ENCODE results near the gene CSK. TPM values are rescaled to one million over a fixed set of nuclear protein-coding genes. Genes with fewer than 3 reads are reported as not detected.

Gene CSK
- total and polyA plus RNA-seq, 3 donors from 2014 or later: 41.5 to 45.6 (median 43.1) TPM

- WGBS, 2 donors: 84 to 87% methylated on average over 7 to 12 of the region's 12 CpGs
- Histone ChIP-seq H3K27ac (no peak overlapping the region), H3K4me3 (no peak overlapping the region), H3K9me3 (no peaks in the 10 kb centered on the region), H3K4me1 (peaks cover 22% of the 10 kb centered on the region), H3K36me3 (ENCODE audit: low read depth, missing control alignments) (no peaks in the 10 kb centered on the region), H3K27me3 (no peaks in the 10 kb centered on the region)
- DNase-seq: no peak
- intact Hi-C loops (cut with DNase I; ENCODE audit: low total_unique reads): no loop called here
- TF ChIP-seq POLR2A (IDR thresholded peaks at IDR 0.05) (no peak), CTCF (IDR thresholded peaks at IDR 0.05) (no peak)
These were observed 10.5 kb downstream of the CSK start for GRCh38 chr15:74792227-74793016.

GRCh38 chr15:74793135-74794028 is 11.5 kb downstream of the CSK start:
- H3K36me3 ChIP-seq (ENCODE audit: low read depth, missing control alignments): no peaks in the 10 kb centered on the region
- TF ChIP-seq POLR2A (IDR thresholded peaks at IDR 0.05) (no peak), CTCF (IDR thresholded peaks at IDR 0.05) (no peak)
- no peak overlapping the region for H3K27ac ChIP-seq
- H3K4me1 ChIP-seq: peaks cover 17% of the 10 kb centered on the region
- DNase-seq: no peak
- H3K27me3 ChIP-seq: no peaks in the 10 kb centered on the region
- WGBS, 2 donors: 85 to 88% methylated on average over 7 to 12 of the region's 12 CpGs
- no peak overlapping the region for H3K4me3 ChIP-seq
- intact Hi-C loops (cut with DNase I; ENCODE audit: low total_unique reads): no loop called here
- no peaks in the 10 kb centered on the region for H3K9me3 ChIP-seq

GRCh38 chr15:74794248-74794969 is 12.5 kb downstream of the CSK start:
- no peak overlapping the region for H3K27ac ChIP-seq
- WGBS, 2 donors: 80 to 94% methylated on average over 6 of the region's 9 CpGs
- TF ChIP-seq CTCF (IDR thresholded peaks at IDR 0.05) (no peak), POLR2A (IDR thresholded peaks at IDR 0.05) (no peak)
- no peak for DNase-seq
- H3K9me3 ChIP-seq: no peaks in the 10 kb centered on the region
- no peak overlapping the region for H3K4me3 ChIP-seq
- no peaks in the 10 kb centered on the region for H3K36me3 ChIP-seq (ENCODE audit: low read depth, missing control alignments)
- H3K27me3 ChIP-seq: no peaks in the 10 kb centered on the region
- peaks cover 14% of the 10 kb centered on the region for H3K4me1 ChIP-seq
- intact Hi-C loops (cut with DNase I; ENCODE audit: low total_unique reads): no loop called here

GRCh38 chr15:74794970-74795349 is 13.1 kb downstream of the CSK start:
- no peak for TF ChIP-seq CTCF (IDR thresholded peaks at IDR 0.05)
- TF ChIP-seq POLR2A (IDR thresholded peaks at IDR 0.05): no peak
- no peak for DNase-seq
- Histone ChIP-seq H3K4me1 (peaks cover 8% of the 10 kb centered on the region), H3K27ac (no peak overlapping the region), H3K36me3 (ENCODE audit: low read depth, missing control alignments) (no peaks in the 10 kb centered on the region), H3K9me3 (no peaks in the 10 kb centered on the region), H3K4me3 (no peak overlapping the region), H3K27me3 (no peaks in the 10 kb centered on the region)
- WGBS, 2 donors: 95 to 97% methylated on average over 9 of the region's 9 CpGs
- intact Hi-C loops (cut with DNase I; ENCODE audit: low total_unique reads): no loop called here
